ENCODE measurements around the gene ADAP1. TPM values are rescaled to one million over a fixed set of nuclear protein-coding genes. Genes with fewer than 3 reads are reported as not detected.

Gene ADAP1
- total RNA-seq, 4 donors from 2014 or later, result 44.8 to 106 (median 60.1) TPM

GRCh38 chr7:938546-939185, 15.8 kb downstream of the ADAP1 start:
- ATAC-seq, result no peak
- no peaks in the 10 kb centered on the region for H3K27me3 ChIP-seq
- TF ChIP-seq CTCF (IDR thresholded peaks at IDR 0.05) (no peak), POLR2A (IDR thresholded peaks at IDR 0.05) (no peak), EP300 (IDR thresholded peaks at IDR 0.05) (no peak), POLR2AphosphoS5 (IDR thresholded peaks at IDR 0.05) (no peak)
- H3K4me3 ChIP-seq, result no peak overlapping the region
- no peaks in the 10 kb centered on the region for H3K4me1 ChIP-seq
- WGBS, 2 donors (ENCODE audit: low coverage in 1 of 2), result 90 to 100% methylated on average over 2 to 5 of the region's 27 CpGs
- peaks cover 0 to 10% of the 10 kb centered on the region in 2 donors for H3K36me3 ChIP-seq
- H3K27ac ChIP-seq, result no peak overlapping the region
- H3K9me3 ChIP-seq, result no peaks in the 10 kb centered on the region

- Histone ChIP-seq H3K27ac (no peak overlapping the region), H3K27me3 (no peaks in the 10 kb centered on the region), H3K4me3 (no peak overlapping the region), H3K36me3 (peaks cover 0 to 10% of the 10 kb centered on the region in 2 donors), H3K9me3 (no peaks in the 10 kb centered on the region), H3K4me1 (no peaks in the 10 kb centered on the region)
- no peak for TF ChIP-seq POLR2A (IDR thresholded peaks at IDR 0.05)
- no peak for TF ChIP-seq CTCF (IDR thresholded peaks at IDR 0.05)
- TF ChIP-seq POLR2AphosphoS5 (IDR thresholded peaks at IDR 0.05), result no peak
- no peak for TF ChIP-seq EP300 (IDR thresholded peaks at IDR 0.05)
- no peak for ATAC-seq
- WGBS, 2 donors (ENCODE audit: low coverage in 1 of 2), result 84 to 94% methylated on average over 7 to 9 of the region's 16 CpGs
These were observed 16.5 kb downstream of the ADAP1 start for GRCh38 chr7:937856-938484.

DNA sequence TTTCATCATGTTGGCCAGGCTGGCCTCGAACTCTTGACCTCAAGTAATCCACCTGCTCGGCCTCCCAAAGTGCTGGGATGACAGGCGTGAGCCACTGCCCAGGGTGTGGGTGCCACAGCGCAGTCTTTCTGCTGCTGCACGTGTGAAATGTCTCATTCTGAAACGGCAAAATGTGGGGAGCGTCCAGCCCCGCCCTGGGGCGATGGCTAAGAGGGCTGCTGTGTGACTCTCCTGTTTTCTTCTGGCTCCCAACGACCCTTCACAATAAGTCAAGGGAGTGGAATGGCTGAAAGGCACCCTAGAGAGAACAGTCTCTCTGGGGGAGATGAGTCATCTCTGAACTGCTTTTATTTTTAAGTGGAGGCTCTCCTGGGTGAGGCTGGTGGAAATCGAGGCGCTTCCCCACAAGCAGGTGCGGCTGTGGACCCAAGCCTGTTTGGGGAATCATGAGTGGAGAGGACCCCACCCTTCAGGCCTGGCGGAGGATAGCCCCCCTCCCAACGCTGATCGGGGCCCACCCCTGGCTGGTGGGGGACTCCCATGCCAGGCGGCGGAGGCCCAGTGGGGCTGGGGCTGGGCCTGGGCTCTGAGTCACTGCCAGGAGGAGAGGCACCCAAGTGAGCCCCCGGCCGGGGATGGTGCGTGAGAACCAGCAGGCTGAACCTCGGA, 18.0 kb downstream of the ADAP1 start:
- ATAC-seq, result no peak
- H3K4me1 ChIP-seq, result no peaks in the 10 kb centered on the region
- TF ChIP-seq POLR2A (IDR thresholded peaks at IDR 0.05), result no peak
- 77 to 82% methylated on average over 7 to 8 of the region's 22 CpGs for WGBS, 2 donors (ENCODE audit: low coverage in 1 of 2)
- H3K9me3 ChIP-seq, result no peaks in the 10 kb centered on the region
- H3K27ac ChIP-seq, result no peak overlapping the region
- H3K4me3 ChIP-seq, result no peak overlapping the region
- H3K36me3 ChIP-seq, result peaks cover 0 to 10% of the 10 kb centered on the region in 2 donors
- H3K27me3 ChIP-seq, result no peaks in the 10 kb centered on the region

- TF ChIP-seq POLR2AphosphoS5 (IDR thresholded peaks at IDR 0.05) (no peak), EP300 (IDR thresholded peaks at IDR 0.05) (no peak), CTCF (IDR thresholded peaks at IDR 0.05) (no peak), POLR2A (IDR thresholded peaks at IDR 0.05) (no peak)
- peaks cover 0 to 10% of the 10 kb centered on the region in 2 donors for H3K36me3 ChIP-seq
- no peak overlapping the region for H3K4me3 ChIP-seq
- WGBS, 2 donors (ENCODE audit: low coverage in 1 of 2), result 93% methylated on average over 20 of the region's 28 CpGs; no CpG with 5 or more reads in 1 of the 2 donors
- no peaks in the 10 kb centered on the region for H3K27me3 ChIP-seq
- H3K27ac ChIP-seq, result no peak overlapping the region
- no peaks in the 10 kb centered on the region for H3K9me3 ChIP-seq
- H3K4me1 ChIP-seq, result no peaks in the 10 kb centered on the region
- ATAC-seq, result no peak
These were observed 18.6 kb downstream of the ADAP1 start for GRCh38 chr7:935874-936385.

DNA sequence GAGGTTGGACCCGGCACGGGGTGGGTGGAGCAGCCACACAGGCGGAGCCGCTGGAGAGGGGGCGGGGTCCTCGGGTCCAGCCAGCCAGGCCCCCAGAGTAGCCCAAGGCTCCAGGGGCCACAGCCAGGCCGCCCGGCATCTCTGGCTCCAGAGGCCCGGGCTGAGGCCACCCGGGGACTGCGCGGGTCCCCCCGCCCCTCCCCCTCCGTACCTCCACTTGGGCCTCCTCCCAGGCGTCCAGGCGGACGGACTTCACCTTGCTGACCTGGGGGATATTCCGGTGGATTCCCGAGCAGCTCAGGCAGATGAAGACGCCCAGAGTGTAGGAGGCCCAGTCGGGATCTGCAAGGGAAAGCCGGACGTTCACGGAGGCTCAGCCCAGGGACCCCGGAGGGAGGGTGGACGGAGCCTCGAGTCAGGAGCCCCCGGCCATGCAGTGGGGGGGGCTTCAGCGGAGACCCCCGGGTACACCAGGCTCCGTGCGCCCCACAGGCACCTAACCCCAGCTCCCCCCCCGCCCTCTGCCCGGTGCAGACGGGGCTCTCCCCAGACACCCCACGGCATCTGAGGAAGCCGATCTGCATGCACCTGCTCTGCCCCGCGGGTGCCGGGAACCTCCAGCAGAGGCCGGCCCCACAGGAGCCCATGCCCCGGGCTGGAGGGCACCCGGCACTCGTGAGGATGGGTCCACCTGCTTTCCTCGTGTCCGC, 19.2 kb downstream of the ADAP1 start:
- no CpG with 5 or more reads among the region's 46 CpGs for WGBS, 2 donors (ENCODE audit: low coverage in 1 of 2)
- Histone ChIP-seq H3K27ac (no peak overlapping the region), H3K4me3 (no peak overlapping the region), H3K4me1 (no peaks in the 10 kb centered on the region), H3K9me3 (no peaks in the 10 kb centered on the region), H3K27me3 (no peaks in the 10 kb centered on the region), H3K36me3 (peaks cover 0 to 10% of the 10 kb centered on the region in 2 donors)
- no peak for ATAC-seq
- TF ChIP-seq EP300 (IDR thresholded peaks at IDR 0.05) (no peak), POLR2A (IDR thresholded peaks at IDR 0.05) (no peak), CTCF (IDR thresholded peaks at IDR 0.05) (no peak), POLR2AphosphoS5 (IDR thresholded peaks at IDR 0.05) (no peak)

Data from gastroesophageal sphincter (tissue), 4 donors.